ENCODE results near the gene TECPR1. TPM values are rescaled to one million over a fixed set of nuclear protein-coding genes. Genes with fewer than 3 reads are reported as not detected.

Gene TECPR1
- polyA plus RNA-seq, 1 experiment: 3.5 TPM

- CTCF ChIA-PET: interaction anchor here (0.5 to 5.0 kb wide), 3 partner anchors 19 to 166 kb away, joined by 3 to 39 read pairs (median 8); no protein-coding TSS in a partner anchor
- H3K4me3 ChIP-seq (ENCODE audit: low read depth, low read length): no peak overlapping the region
- POLR2A ChIA-PET: no interaction called here
- no peaks in the 10 kb centered on the region for H3K27me3 ChIP-seq (ENCODE audit: control insufficient read depth, insufficient read depth, low read length)
- no peak for DNase-seq (ENCODE audit: low read depth, low spot score)
- no peaks in the 10 kb centered on the region for H3K9me3 ChIP-seq (ENCODE audit: control insufficient read depth, insufficient read depth, low read length)
- H3K27ac ChIP-seq (ENCODE audit: low read depth, low read length): no peak overlapping the region
- TF ChIP-seq CTCF (IDR thresholded peaks at IDR 0.05; ENCODE audit: low read depth, low read length): no peak
Observed at GRCh38 chr7:98187138-98187502, 64.9 kb downstream of the TECPR1 start.

GRCh38 chr7:98186452-98187137 is 65.4 kb downstream of the TECPR1 start:
- ChIA-PET CTCF (interaction anchor here (1.3 to 5.0 kb wide), 2 partner anchors 18 to 166 kb away, joined by 3 to 39 read pairs; no protein-coding TSS in a partner anchor), POLR2A (no interaction called here)
- no peak for TF ChIP-seq CTCF (IDR thresholded peaks at IDR 0.05; ENCODE audit: low read depth, low read length)
- Histone ChIP-seq H3K9me3 (ENCODE audit: control insufficient read depth, insufficient read depth, low read length) (no peaks in the 10 kb centered on the region), H3K4me3 (ENCODE audit: low read depth, low read length) (no peak overlapping the region), H3K27ac (ENCODE audit: low read depth, low read length) (peak overlapping the region; percentile 71), H3K27me3 (ENCODE audit: control insufficient read depth, insufficient read depth, low read length) (no peaks in the 10 kb centered on the region)
- DNase-seq (ENCODE audit: low read depth, low spot score): peak; percentile 21

GRCh38 chr7:98185101-98185500 is 66.9 kb downstream of the TECPR1 start:
- no peak for DNase-seq (ENCODE audit: low read depth, low spot score)
- no peaks in the 10 kb centered on the region for H3K27me3 ChIP-seq (ENCODE audit: control insufficient read depth, insufficient read depth, low read length)
- CTCF ChIA-PET: interaction anchor here (5.0 kb wide), 1 partner anchor 17 kb away, joined by 39 read pairs; no protein-coding TSS in a partner anchor
- TF ChIP-seq CTCF (IDR thresholded peaks at IDR 0.05; ENCODE audit: low read depth, low read length): no peak
- no peak overlapping the region for H3K27ac ChIP-seq (ENCODE audit: low read depth, low read length)
- no peak overlapping the region for H3K4me3 ChIP-seq (ENCODE audit: low read depth, low read length)
- POLR2A ChIA-PET: no interaction called here
- H3K9me3 ChIP-seq (ENCODE audit: control insufficient read depth, insufficient read depth, low read length): no peaks in the 10 kb centered on the region

- ChIA-PET CTCF (interaction anchor here (1.2 to 7.2 kb wide), 3 partner anchors 13 to 159 kb away, joined by 3 to 89 read pairs (median 6); no protein-coding TSS in a partner anchor), POLR2A (no interaction called here)
- no peak for DNase-seq (ENCODE audit: low read depth, low spot score)
- Histone ChIP-seq H3K4me3 (ENCODE audit: low read depth, low read length) (no peak overlapping the region), H3K27ac (ENCODE audit: low read depth, low read length) (no peak overlapping the region), H3K9me3 (ENCODE audit: control insufficient read depth, insufficient read depth, low read length) (no peaks in the 10 kb centered on the region; the same call in 1 of the 2 replicates), H3K27me3 (ENCODE audit: control insufficient read depth, insufficient read depth, low read length) (no peaks in the 10 kb centered on the region)
- no peak for TF ChIP-seq CTCF (IDR thresholded peaks at IDR 0.05; ENCODE audit: low read depth, low read length)
Observed at GRCh38 chr7:98180751-98181150, 71.3 kb downstream of the TECPR1 start.

- CTCF ChIA-PET: interaction anchor here (7.2 kb wide), 1 partner anchor 11 kb away, joined by 89 read pairs; no protein-coding TSS in a partner anchor
- Histone ChIP-seq H3K27me3 (ENCODE audit: control insufficient read depth, insufficient read depth, low read length) (no peaks in the 10 kb centered on the region), H3K9me3 (ENCODE audit: control insufficient read depth, insufficient read depth, low read length) (no peaks in the 10 kb centered on the region; the same call in 1 of the 2 replicates), H3K4me3 (ENCODE audit: low read depth, low read length) (no peak overlapping the region), H3K27ac (ENCODE audit: low read depth, low read length) (no peak overlapping the region)
- no peak for DNase-seq (ENCODE audit: low read depth, low spot score)
- POLR2A ChIA-PET: interaction anchor here (0.6 kb wide), 1 partner anchor 156 kb away, joined by 3 read pairs; no protein-coding TSS in a partner anchor
- no peak for TF ChIP-seq CTCF (IDR thresholded peaks at IDR 0.05; ENCODE audit: low read depth, low read length)
Observed at GRCh38 chr7:98178762-98179490, 73.1 kb downstream of the TECPR1 start.

All from AG04450 (cell line).